GM19193 (cell line): ENCODE results near the gene MTARC2.

Experiments used
- POLR2A ChIP-seq: IDR thresholded peaks from 4 replicates; pipeline ENCODE4 v1.6.1; 2011; ENCODE audit not compliant: insufficient read depth, insufficient read length; ENCODE audit errors: extremely low read depth

MTARC2 gene

DNA sequence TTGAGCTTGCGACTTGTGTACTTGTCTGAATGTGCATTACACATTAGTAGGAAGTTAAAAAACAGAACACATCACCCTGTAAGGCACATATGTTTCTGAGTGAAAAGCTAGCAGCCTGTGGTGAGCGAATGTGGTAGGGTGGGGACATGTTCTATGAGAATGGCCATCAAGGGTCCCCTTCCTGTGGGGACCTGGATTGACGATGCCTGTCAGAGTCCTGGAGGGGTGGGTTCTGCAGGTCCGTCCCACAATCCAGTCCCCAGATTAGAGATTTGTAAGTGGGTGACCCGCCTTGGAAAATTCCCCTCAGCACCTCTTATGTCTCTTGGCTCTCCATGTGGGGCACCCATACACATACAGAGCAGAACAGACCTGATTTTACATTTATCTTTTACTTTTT is 78.6 kb downstream of the MTARC2 start:
- no peak for TF ChIP-seq POLR2A

DNA sequence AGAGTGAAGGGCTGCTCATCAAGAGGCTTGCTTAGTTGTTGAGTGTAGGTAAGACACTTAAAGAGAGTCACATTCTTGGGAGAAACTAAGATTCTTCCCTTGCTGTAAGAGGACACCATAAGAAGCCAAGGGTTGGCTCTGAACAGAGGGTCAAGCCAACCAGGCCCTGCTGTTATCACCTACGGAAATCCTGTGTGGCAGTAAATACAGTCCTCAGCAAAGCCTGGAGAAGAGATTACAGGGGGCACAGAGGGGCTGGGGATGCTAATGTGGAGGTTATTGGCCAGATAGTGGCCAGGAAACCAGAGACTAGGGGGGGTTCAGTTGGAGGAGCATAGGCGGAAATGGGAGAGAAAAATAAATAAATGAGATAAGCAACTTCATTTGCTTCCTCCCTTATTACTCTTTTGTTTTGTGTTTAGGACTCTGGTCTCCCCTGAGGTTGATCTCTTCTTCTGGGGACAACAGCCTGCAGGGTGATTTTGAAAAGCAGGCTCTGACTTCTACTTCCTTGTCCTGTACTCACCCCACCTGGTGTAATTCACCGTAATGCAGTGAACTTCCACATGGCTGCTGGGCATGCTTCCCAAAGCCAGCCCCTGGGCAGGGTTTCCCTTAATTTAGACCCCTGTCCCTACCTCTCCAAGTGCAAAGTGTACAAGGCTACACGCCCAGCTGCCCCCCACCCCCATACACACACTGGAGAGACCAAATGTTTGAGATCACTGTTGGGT is 79.5 kb downstream of the MTARC2 start:
- no peak for TF ChIP-seq POLR2A

DNA sequence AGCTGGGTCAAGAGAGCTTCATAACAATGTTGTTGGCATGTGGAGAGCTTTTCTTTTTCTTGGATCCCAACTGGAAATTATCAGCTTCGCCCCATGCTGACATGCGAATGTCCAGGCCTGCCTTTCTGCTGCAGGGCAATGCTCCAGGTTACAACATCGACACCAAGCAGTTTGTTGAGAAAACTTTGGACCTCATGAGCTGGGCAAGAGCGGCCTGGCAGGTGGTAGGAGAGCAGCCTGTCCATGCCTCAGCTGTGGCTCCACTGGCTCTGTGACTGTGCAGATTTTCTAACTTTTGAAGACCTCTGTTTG is 80.0 kb downstream of the MTARC2 start:
- no peak for TF ChIP-seq POLR2A

DNA sequence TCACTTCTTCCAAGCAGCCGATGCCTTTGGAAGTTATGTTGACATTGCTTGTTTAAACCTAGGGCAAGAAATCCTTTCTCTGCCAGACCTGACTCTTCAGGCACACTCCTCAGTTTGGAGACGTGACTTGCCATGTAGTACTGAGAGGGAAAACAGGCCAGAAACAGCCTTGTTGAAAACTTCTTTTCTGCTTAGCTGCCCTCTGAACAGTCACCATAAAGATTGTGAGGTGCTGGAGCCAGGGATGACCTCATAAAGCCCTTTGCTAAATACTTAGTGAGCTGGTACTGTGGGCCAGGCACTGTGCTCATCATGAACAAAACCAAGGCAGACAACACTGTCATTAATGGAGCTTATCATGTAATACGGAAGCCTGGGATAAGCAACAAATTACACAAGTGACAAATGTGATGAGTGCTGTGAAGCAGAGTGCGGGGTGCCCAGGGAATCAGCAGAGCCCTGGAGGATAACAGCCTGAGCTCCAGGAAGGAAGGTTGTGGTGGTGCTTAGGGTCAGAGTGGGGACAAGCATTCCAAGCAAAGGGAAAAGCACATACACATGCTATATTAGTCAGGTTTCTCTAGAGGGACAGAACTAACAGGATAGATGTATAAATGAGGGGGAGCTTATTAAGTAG is 80.9 kb downstream of the MTARC2 start:
- TF ChIP-seq POLR2A: no peak

GRCh38 chr1:220833436-220833835 is 85.3 kb downstream of the MTARC2 start:
- TF ChIP-seq POLR2A: no peak
